WTC11 (cell line): ENCODE data around the gene SYNDIG1. TPM values are rescaled to one million over a fixed set of nuclear protein-coding genes. Genes with fewer than 3 reads are reported as not detected.

Experiments
- ATAC-seq: fragments of 200-7000 bp; cut with Tn5 transposase; 2 replicates; pipeline ENCODE4 v1.10.0; 2021; ENCODE audit warnings: mild to moderate bottlenecking, moderate library complexity
- CTCF ChIA-PET: fragments of 300-600 bp; sonication (Branson Sonifier 250); formaldehyde crosslinking; loops from one replicate; lab custom pipeline; 2021; ENCODE audit warnings: antibody characterized with exemption; lab: Charles Lee
- POLR2A ChIA-PET: fragments of 350-600 bp; sonication (Branson Sonifier 250); formaldehyde crosslinking; loops from one replicate; lab custom pipeline; 2021; ENCODE audit warnings: antibody characterized with exemption; lab: Charles Lee
- DNase-seq: peaks from one replicate; pipeline ENCODE4 v3.0.0; 2021; ENCODE audit warnings: low spot score
- H3K27ac Mint-ChIP-seq: 2 replicates; pipeline ENCODE4 v1.8.0; 2021; ENCODE audit warnings: mixed read lengths
- H3K27me3 Mint-ChIP-seq: 2 replicates; pipeline ENCODE4 v1.8.0; 2021; ENCODE audit warnings: low read depth, mild to moderate bottlenecking, moderate library complexity, mixed read lengths
- H3K36me3 Mint-ChIP-seq: 2 replicates; pipeline ENCODE4 v1.8.0; 2021; ENCODE audit warnings: mixed read lengths
- H3K4me1 Mint-ChIP-seq: 2 replicates; pipeline ENCODE4 v1.8.0; 2022; ENCODE audit warnings: mixed read lengths
- H3K4me3 Mint-ChIP-seq: 2 replicates; pipeline ENCODE4 v1.8.0; 2021; ENCODE audit warnings: mild to moderate bottlenecking, moderate library complexity, mixed read lengths
- H3K9me3 Mint-ChIP-seq: 2 replicates; pipeline ENCODE4 v1.8.0; 2021; ENCODE audit warnings: mixed read lengths
- CREM ChIP-seq: sonication (generic); formaldehyde crosslinking; IDR thresholded peaks from 2 replicates; pipeline ENCODE4 v1.8.1; 2022; ENCODE audit warnings: mild to moderate bottlenecking, missing genetic modification reagents, moderate library complexity
- EMX1 ChIP-seq: fragments of 250-450 bp; sonication (Bioruptor Pico); IDR thresholded peaks from 2 replicates; pipeline ENCODE4 v1.8.0; 2021; ENCODE audit warnings: mild to moderate bottlenecking
- GTF2I ChIP-seq: fragments of 250-450 bp; sonication (Bioruptor Pico); conservative IDR thresholded peaks from 2 replicates; pipeline ENCODE4 v1.4.0; 2021; ENCODE audit warnings: mild to moderate bottlenecking
- JUN ChIP-seq: sonication (generic); formaldehyde crosslinking; IDR thresholded peaks from 2 replicates; pipeline ENCODE4 v1.8.0; 2023; ENCODE audit warnings: mild to moderate bottlenecking, missing genetic modification reagents
- KAT7 ChIP-seq: sonication (generic); formaldehyde crosslinking; IDR thresholded peaks from 2 replicates; pipeline ENCODE4 v1.8.1; 2023; ENCODE audit warnings: missing genetic modification reagents, mild to moderate bottlenecking, borderline replicate concordance
- MXD4 ChIP-seq: fragments of 250-450 bp; sonication (Bioruptor Pico); IDR thresholded peaks from 2 replicates; pipeline ENCODE4 v1.8.0; 2021; ENCODE audit warnings: mild to moderate bottlenecking, moderate library complexity, borderline replicate concordance
- PRRX2 ChIP-seq: fragments of 250-450 bp; sonication (Bioruptor Pico); IDR thresholded peaks from 2 replicates; pipeline ENCODE4 v1.8.0; 2021; ENCODE audit warnings: mild to moderate bottlenecking
- SOX15 ChIP-seq: fragments of 250-450 bp; sonication (Bioruptor Pico); IDR thresholded peaks from 2 replicates; pipeline ENCODE4 v1.9.0; 2021; ENCODE audit warnings: mild to moderate bottlenecking
- ZBTB21 ChIP-seq: sonication (generic); formaldehyde crosslinking; IDR thresholded peaks from 2 replicates; pipeline ENCODE4 v1.8.1; 2023; ENCODE audit warnings: mild to moderate bottlenecking, missing genetic modification reagents, borderline replicate concordance
- ZNF232 ChIP-seq: sonication (generic); formaldehyde crosslinking; IDR thresholded peaks from 2 replicates; pipeline ENCODE4 v1.8.0; 2022; ENCODE audit warnings: mild to moderate bottlenecking, missing genetic modification reagents
- ZNF263 ChIP-seq: sonication (generic); formaldehyde crosslinking; IDR thresholded peaks from 2 replicates; pipeline ENCODE4 v1.8.1; 2022; ENCODE audit warnings: low read depth, mild to moderate bottlenecking, moderate library complexity, missing genetic modification reagents
- ZNF671 ChIP-seq: fragments of 250-450 bp; sonication (Bioruptor Pico); IDR thresholded peaks from 2 replicates; pipeline ENCODE4 v1.8.0; 2021; ENCODE audit warnings: mild to moderate bottlenecking
- total RNA-seq: library from RNA; stranded (reverse); gene quantifications from 3 replicates; pipeline ENCODE4 v1.2.3, GENCODE V29; 2021
- TF ChIP-seq, protein P1 (sequence below): sonication (generic); formaldehyde crosslinking; IDR thresholded peaks from 2 replicates; pipeline ENCODE4 v1.8.1; 2022; ENCODE audit warnings: low read depth, missing genetic modification reagents, borderline replicate concordance
- TF ChIP-seq, protein P2 (sequence below): fragments of 250-450 bp; sonication (Bioruptor Pico); IDR thresholded peaks from 2 replicates; pipeline ENCODE4 v1.9.0; 2021; ENCODE audit warnings: mild to moderate bottlenecking
- TF ChIP-seq, protein P3 (sequence below): sonication (generic); formaldehyde crosslinking; conservative IDR thresholded peaks from 2 replicates; pipeline ENCODE4 v1.8.1; 2022; ENCODE audit warnings: mild to moderate bottlenecking, missing genetic modification reagents
- TF ChIP-seq, protein P4 (sequence below): fragments of 250-450 bp; sonication (Bioruptor Pico); IDR thresholded peaks from 2 replicates; pipeline ENCODE4 v1.9.0; 2021; ENCODE audit warnings: mild to moderate bottlenecking
- TF ChIP-seq, protein P5 (sequence below): sonication (generic); formaldehyde crosslinking; IDR thresholded peaks from 2 replicates; pipeline ENCODE4 v1.8.1; 2023; ENCODE audit warnings: mild to moderate bottlenecking, missing genetic modification reagents
- TF ChIP-seq, protein P6 (sequence below): sonication (generic); formaldehyde crosslinking; IDR thresholded peaks from 2 replicates; pipeline ENCODE4 v1.8.1; 2023; ENCODE audit warnings: mild to moderate bottlenecking, missing genetic modification reagents, borderline replicate concordance
- TF ChIP-seq, protein P7 (sequence below): sonication (generic); formaldehyde crosslinking; conservative IDR thresholded peaks from 2 replicates; pipeline ENCODE4 v1.8.1; 2023; ENCODE audit warnings: mild to moderate bottlenecking, low read depth, missing genetic modification reagents, moderate library complexity

The SYNDIG1 gene
- total RNA-seq, 1 experiment from 2014 or later = 6.4 TPM

DNA sequence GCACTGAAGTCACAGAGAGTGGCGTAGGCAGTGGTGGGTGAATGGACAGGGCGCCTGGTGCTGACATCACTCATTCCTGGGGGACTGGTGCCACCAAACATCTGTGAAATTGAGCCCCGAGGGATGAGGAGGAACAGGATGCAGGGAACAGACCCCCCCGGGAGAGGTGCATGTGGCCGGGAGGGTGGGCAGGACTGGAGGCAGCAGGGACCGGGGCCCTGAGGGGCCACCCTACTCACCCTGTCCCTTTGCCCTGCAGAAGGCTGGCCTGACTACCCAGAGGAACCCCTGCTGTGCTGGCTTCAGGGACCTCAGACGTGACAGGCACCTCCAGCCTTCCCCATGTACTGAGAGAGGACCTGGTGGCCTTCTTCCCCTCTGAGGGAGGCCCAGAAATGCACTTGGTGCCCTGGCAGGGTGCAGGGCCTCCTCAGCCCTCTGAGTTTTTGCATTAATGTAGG, 25.1 kb downstream of the SYNDIG1 start:
- POLR2A ChIA-PET = no interaction called here

More for the DNA sequence above, 25.1 kb downstream of the SYNDIG1 start:
- H3K4me1 Mint-ChIP-seq = peaks cover 32% of the 10 kb centered on the region
- TF ChIP-seq, protein P1, sequence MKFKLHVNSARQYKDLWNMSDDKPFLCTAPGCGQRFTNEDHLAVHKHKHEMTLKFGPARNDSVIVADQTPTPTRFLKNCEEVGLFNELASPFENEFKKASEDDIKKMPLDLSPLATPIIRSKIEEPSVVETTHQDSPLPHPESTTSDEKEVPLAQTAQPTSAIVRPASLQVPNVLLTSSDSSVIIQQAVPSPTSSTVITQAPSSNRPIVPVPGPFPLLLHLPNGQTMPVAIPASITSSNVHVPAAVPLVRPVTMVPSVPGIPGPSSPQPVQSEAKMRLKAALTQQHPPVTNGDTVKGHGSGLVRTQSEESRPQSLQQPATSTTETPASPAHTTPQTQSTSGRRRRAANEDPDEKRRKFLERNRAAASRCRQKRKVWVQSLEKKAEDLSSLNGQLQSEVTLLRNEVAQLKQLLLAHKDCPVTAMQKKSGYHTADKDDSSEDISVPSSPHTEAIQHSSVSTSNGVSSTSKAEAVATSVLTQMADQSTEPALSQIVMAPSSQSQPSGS (CRISPR knock-in tag) = no peak
- TF ChIP-seq KAT7 (no peak), EMX1 (CRISPR knock-in tag) (no peak), ZNF232 (CRISPR knock-in tag) (no peak), CREM (CRISPR knock-in tag) (no peak), ZBTB21 (CRISPR knock-in tag) (no peak), MXD4 (no peak), SOX15 (CRISPR knock-in tag) (no peak), ZNF263 (CRISPR knock-in tag) (no peak), JUN (no peak), ZNF671 (CRISPR knock-in tag) (no peak), GTF2I (no peak), PRRX2 (CRISPR knock-in tag) (no peak)
- TF ChIP-seq, protein P2, sequence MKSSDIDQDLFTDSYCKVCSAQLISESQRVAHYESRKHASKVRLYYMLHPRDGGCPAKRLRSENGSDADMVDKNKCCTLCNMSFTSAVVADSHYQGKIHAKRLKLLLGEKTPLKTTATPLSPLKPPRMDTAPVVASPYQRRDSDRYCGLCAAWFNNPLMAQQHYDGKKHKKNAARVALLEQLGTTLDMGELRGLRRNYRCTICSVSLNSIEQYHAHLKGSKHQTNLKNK (CRISPR knock-in tag) = no peak
- TF ChIP-seq, protein P3, sequence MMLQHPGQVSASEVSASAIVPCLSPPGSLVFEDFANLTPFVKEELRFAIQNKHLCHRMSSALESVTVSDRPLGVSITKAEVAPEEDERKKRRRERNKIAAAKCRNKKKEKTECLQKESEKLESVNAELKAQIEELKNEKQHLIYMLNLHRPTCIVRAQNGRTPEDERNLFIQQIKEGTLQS (CRISPR knock-in tag) = no peak
- TF ChIP-seq, protein P4, sequence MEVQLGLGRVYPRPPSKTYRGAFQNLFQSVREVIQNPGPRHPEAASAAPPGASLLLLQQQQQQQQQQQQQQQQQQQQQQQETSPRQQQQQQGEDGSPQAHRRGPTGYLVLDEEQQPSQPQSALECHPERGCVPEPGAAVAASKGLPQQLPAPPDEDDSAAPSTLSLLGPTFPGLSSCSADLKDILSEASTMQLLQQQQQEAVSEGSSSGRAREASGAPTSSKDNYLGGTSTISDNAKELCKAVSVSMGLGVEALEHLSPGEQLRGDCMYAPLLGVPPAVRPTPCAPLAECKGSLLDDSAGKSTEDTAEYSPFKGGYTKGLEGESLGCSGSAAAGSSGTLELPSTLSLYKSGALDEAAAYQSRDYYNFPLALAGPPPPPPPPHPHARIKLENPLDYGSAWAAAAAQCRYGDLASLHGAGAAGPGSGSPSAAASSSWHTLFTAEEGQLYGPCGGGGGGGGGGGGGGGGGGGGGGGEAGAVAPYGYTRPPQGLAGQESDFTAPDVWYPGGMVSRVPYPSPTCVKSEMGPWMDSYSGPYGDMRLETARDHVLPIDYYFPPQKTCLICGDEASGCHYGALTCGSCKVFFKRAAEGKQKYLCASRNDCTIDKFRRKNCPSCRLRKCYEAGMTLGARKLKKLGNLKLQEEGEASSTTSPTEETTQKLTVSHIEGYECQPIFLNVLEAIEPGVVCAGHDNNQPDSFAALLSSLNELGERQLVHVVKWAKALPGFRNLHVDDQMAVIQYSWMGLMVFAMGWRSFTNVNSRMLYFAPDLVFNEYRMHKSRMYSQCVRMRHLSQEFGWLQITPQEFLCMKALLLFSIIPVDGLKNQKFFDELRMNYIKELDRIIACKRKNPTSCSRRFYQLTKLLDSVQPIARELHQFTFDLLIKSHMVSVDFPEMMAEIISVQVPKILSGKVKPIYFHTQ (CRISPR knock-in tag) = no peak
- TF ChIP-seq, protein P5, sequence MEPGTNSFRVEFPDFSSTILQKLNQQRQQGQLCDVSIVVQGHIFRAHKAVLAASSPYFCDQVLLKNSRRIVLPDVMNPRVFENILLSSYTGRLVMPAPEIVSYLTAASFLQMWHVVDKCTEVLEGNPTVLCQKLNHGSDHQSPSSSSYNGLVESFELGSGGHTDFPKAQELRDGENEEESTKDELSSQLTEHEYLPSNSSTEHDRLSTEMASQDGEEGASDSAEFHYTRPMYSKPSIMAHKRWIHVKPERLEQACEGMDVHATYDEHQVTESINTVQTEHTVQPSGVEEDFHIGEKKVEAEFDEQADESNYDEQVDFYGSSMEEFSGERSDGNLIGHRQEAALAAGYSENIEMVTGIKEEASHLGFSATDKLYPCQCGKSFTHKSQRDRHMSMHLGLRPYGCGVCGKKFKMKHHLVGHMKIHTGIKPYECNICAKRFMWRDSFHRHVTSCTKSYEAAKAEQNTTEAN = no peak
- TF ChIP-seq, protein P6, sequence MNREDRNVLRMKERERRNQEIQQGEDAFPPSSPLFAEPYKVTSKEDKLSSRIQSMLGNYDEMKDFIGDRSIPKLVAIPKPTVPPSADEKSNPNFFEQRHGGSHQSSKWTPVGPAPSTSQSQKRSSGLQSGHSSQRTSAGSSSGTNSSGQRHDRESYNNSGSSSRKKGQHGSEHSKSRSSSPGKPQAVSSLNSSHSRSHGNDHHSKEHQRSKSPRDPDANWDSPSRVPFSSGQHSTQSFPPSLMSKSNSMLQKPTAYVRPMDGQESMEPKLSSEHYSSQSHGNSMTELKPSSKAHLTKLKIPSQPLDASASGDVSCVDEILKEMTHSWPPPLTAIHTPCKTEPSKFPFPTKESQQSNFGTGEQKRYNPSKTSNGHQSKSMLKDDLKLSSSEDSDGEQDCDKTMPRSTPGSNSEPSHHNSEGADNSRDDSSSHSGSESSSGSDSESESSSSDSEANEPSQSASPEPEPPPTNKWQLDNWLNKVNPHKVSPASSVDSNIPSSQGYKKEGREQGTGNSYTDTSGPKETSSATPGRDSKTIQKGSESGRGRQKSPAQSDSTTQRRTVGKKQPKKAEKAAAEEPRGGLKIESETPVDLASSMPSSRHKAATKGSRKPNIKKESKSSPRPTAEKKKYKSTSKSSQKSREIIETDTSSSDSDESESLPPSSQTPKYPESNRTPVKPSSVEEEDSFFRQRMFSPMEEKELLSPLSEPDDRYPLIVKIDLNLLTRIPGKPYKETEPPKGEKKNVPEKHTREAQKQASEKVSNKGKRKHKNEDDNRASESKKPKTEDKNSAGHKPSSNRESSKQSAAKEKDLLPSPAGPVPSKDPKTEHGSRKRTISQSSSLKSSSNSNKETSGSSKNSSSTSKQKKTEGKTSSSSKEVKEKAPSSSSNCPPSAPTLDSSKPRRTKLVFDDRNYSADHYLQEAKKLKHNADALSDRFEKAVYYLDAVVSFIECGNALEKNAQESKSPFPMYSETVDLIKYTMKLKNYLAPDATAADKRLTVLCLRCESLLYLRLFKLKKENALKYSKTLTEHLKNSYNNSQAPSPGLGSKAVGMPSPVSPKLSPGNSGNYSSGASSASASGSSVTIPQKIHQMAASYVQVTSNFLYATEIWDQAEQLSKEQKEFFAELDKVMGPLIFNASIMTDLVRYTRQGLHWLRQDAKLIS (CRISPR knock-in tag) = no peak
- TF ChIP-seq, protein P7, sequence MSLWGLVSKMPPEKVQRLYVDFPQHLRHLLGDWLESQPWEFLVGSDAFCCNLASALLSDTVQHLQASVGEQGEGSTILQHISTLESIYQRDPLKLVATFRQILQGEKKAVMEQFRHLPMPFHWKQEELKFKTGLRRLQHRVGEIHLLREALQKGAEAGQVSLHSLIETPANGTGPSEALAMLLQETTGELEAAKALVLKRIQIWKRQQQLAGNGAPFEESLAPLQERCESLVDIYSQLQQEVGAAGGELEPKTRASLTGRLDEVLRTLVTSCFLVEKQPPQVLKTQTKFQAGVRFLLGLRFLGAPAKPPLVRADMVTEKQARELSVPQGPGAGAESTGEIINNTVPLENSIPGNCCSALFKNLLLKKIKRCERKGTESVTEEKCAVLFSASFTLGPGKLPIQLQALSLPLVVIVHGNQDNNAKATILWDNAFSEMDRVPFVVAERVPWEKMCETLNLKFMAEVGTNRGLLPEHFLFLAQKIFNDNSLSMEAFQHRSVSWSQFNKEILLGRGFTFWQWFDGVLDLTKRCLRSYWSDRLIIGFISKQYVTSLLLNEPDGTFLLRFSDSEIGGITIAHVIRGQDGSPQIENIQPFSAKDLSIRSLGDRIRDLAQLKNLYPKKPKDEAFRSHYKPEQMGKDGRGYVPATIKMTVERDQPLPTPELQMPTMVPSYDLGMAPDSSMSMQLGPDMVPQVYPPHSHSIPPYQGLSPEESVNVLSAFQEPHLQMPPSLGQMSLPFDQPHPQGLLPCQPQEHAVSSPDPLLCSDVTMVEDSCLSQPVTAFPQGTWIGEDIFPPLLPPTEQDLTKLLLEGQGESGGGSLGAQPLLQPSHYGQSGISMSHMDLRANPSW (CRISPR knock-in tag) = no peak
- TF ChIP-seq, all 79 proteins: peak for 0
- no peak for ATAC-seq
- DNase-seq = no peak
- 0 out of 2 replicates have a peak overlapping the region, but pooled peaks have one; percentile 47 for H3K27ac Mint-ChIP-seq
- no peak overlapping the region for H3K4me3 Mint-ChIP-seq
- CTCF ChIA-PET = no interaction called here
- no peaks in the 10 kb centered on the region for H3K36me3 Mint-ChIP-seq
- H3K9me3 Mint-ChIP-seq = no peaks in the 10 kb centered on the region
- no peaks in the 10 kb centered on the region for H3K27me3 Mint-ChIP-seq
